HG03432 (cell line): ENCODE measurements around the gene URM1.
A peak's percentile ranks its signal among the peaks of the same experiment; 100 is the strongest.

ENCODE experiments used
- ATAC-seq: cut with Tn5 transposase; IDR thresholded peaks from one replicate; pipeline ENCODE4 v1.9.1; 2021; ENCODE audit warnings: mild to moderate bottlenecking, moderate library complexity; ENCODE audit not compliant: unreplicated experiment

The URM1 gene

DNA sequence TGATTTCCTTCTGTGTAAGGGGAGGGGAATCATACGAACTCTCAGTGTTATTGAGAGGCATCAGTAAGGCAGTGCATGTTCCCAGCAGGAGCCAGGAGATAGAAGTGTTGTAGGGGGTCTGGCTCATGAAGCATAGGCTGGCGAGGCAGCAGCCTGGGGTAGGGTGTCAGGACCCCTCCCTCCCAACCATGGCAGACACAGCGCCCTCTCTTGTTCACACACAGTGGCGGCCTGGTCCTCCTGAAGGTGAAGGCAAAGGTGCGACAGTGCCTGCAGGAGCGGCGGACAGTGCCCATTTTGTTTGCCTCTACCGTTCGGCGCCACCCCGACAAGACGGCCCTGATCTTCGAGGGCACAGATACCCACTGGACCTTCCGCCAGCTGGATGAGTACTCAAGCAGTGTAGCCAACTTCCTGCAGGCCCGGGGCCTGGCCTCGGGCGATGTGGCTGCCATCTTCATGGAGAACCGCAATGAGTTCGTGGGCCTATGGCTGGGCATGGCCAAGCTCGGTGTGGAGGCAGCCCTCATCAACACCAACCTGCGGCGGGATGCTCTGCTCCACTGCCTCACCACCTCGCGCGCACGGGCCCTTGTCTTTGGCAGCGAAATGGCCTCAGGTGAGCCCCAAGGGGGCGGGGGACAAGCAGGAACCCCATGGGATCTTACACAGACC, 26.1 kb upstream of the URM1 start:
- no peak for ATAC-seq

GRCh38 chr9:128349125-128349524, 22.0 kb upstream of the URM1 start:
- no peak for ATAC-seq

- ATAC-seq: no peak
Observed at GRCh38 chr9:128349772-128350171, 21.4 kb upstream of the URM1 start.

GRCh38 chr9:128355451-128355850, 15.7 kb upstream of the URM1 start:
- no peak for ATAC-seq

DNA sequence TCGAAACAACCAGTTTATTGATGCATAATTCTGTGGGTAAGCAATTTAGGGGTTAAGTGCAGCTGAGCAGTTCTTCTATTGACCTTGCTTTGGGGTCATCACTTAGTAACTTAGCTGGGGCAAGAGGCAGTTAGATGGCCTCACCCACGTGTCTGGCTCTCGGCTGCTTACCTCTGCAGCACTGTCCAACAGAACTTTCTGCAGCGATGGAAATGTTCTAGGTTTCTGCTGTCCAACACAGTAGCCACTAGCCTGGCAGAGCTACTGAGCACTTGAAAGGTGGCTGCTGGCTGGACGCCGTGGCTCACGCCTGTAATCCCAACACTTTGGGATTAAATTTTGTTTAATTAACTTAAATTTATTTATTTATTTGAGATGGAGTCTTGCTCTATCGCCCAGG, 13.1 kb upstream of the URM1 start:
- no peak for ATAC-seq

GRCh38 chr9:128358861-128359260, 12.3 kb upstream of the URM1 start:
- ATAC-seq: no peak

DNA sequence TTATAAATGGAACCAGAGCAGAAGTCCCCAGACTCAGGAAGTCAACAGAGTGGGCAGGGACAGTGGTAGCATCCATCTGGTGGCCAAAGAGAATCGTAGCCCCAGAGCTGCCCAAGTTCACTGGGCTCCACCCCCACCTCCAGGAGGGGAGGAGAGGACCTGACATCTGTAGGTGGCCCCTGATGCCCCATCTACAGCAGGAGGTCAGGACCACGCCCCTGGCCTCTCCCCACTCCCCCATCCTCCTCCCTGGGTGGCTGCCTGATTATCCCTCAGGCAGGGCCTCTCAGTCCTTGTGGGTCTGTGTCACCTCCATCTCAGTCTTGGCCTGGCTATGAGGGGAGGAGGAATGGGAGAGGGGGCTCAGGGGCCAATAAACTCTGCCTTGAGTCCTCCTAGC, 10.3 kb upstream of the URM1 start:
- no peak for ATAC-seq

DNA sequence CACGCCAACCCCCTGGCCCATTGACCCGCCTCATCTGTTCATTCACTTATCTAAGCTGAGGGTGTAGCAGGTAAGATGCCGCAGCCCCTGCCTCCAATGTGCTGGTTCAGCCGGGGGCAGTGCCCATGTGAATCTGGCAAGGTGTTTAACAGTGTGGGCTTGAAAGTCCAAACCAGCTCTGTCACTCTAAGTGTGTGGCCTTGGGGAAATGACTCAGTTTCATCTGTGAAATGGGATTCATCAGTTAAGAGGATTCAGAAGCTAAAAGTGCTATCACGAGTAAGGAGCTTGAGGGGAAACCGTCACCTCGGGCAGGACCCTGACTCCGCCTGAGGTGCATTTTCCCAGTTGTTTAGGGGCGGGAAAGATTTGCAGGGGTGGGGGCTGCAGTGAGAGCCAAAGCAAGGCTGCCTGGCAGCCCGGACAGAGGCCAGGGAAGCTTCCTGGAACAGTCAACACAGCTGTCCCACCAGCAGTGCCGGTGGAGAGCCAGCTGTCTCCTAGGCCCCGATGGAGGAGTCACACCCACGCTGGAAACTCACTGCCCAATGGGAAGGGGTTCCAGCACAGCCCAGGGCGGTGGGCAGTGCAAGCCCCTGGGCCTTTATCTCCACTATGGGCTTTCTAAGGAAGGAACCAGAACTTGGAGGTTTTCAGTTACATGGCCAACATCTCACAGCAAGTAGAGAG, 9.7 kb upstream of the URM1 start:
- ATAC-seq: peak; percentile 9

DNA sequence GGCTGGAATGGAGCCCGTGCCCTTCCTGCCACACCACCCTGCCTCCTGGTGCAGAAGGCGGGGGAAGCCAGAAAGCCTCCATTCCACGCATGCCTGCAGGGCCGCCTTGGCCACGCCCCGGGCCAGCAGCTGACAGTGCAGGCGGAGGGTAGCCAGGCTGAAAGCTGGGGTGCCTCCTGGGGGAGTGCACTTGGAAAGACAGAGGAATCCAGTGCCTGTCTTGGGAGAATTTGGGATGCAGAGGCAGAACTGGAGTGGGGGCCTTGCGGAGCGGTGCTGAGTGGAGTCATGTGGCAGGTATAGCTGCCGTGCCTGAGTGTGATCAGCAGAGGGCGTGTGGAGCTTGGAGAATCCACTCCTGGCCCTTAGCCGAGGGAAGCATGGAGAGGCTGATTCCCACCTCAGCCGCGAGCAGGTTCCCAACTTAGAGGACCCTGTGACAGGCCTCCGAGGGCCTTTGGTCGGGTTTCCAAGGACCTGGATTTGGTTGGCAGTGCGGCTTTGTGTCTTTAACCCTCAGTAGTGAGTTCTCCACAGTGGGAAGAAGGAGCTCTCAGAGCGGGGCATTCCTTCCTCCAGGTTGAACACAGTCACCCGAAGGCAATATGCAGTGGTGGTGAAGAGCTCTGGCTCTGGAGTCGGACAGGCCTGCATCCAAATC, 9.1 kb upstream of the URM1 start:
- peak; percentile 67 for ATAC-seq

DNA sequence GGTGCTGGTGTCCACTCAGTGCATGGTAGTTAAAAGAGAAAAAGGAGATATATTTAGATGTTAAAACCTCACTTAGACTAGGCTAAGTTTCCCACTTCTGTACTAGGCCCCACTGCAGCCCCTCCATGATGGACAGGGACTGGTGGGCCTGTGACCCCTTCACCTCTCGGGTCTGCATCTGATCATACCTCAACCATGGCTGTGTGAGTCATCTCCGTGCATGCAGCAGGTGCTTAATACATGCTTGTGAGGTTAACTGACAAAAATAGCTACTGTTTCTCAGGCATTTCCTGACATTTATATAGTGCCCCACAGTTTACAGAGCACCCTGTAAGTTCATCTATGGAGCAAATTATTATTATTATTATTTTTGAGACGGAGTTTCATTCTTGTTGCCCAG, 8.4 kb upstream of the URM1 start:
- ATAC-seq: no peak

DNA sequence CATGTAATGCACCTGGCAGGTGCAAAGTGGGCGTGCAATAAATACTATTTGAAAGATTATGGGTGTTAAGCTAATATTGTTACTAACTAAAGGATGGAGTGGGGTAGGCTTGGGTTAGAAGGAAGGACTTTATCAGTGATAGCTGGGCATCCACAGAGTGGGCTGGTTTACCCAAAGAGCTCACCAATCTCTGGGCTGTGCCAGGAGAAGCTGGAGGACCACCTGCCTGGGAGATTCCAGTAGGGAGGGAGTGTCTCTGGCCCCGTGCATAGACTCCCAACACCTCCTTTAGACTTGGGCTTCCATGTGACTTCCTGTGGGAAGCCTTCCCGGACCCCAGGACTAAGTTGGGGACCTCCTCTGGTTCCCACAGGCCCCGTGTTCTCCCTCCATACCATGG, 5.6 kb upstream of the URM1 start:
- no peak for ATAC-seq

- no peak for ATAC-seq
Observed at GRCh38 chr9:128369024-128369706, 2.0 kb upstream of the URM1 start.

DNA sequence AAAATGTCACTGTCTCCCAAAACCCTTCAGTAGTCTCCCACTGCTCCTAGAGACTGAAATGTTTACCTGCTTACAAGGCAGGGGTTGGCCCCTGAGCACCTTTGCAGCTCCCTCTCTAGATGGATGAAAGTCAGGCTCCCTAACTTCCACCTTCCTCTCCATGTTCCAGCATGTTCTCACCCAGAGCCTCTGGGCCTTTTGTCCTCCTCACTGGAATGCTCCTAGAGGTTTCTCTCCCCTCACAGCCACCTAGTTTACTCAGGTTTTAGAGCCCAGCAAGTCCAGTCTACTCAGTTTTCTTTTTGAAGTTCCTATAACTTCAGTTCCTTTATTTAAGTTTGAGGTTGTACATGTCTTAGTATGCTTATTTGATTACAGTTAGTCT, 815 bp upstream of the URM1 start:
- no peak for ATAC-seq

GRCh38 chr9:128371630-128372117, 500 bp downstream of the URM1 start:
- no peak for ATAC-seq

- no peak for ATAC-seq
Observed at GRCh38 chr9:128372188-128372641, 1.0 kb downstream of the URM1 start.

- no peak for ATAC-seq
Observed at GRCh38 chr9:128372784-128373183, 1.6 kb downstream of the URM1 start.

GRCh38 chr9:128374221-128374675, 3.1 kb downstream of the URM1 start:
- ATAC-seq: no peak

- ATAC-seq: no peak
Observed at GRCh38 chr9:128375865-128376264, 4.7 kb downstream of the URM1 start.

- no peak for ATAC-seq
Observed at GRCh38 chr9:128382261-128382660, 11.1 kb downstream of the URM1 start.

DNA sequence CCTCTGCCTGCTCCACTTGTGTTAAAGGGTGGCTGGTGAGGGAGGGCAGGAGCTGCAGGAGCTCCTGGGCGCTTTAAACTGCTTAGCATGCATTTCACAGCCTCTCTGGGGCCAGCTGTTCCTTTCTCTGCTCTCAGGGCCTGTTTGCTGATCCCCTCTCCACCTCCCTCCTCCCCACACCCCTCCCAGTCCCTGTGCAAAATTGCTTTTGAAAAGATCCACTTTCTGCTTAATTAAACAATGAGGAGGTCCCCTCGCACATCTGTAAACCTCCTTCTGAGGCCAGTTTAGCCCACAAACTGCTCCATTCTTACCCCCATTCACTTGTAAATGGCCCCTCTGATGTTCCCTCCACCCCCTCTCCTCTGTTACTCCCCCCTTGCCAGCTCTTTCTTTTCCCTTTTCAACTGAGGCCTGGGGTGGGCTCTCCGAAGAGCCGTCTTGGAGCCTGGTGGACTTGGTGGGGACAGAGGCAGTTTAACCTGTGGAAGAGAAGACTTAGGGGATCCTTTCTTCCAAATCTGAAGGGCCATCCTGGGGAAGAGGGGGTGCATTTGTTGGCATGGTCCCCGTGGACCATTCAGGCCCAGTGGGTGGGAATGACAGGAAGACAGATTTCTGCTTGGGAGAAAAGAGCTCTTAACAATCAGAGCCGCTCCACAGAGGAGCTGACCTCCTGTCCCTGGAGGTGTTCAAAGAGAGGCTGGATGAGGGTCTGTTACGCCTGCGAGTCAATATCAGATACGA, 12.0 kb downstream of the URM1 start:
- no peak for ATAC-seq

GRCh38 chr9:128383791-128384190, 12.6 kb downstream of the URM1 start:
- ATAC-seq: no peak
